ENCODE data around the gene STH. TPM values are rescaled to one million over a fixed set of nuclear protein-coding genes. Genes with fewer than 3 reads are reported as not detected.

STH gene
- total and polyA plus RNA-seq, 2 experiments from 2014 or later = not detected

DNA sequence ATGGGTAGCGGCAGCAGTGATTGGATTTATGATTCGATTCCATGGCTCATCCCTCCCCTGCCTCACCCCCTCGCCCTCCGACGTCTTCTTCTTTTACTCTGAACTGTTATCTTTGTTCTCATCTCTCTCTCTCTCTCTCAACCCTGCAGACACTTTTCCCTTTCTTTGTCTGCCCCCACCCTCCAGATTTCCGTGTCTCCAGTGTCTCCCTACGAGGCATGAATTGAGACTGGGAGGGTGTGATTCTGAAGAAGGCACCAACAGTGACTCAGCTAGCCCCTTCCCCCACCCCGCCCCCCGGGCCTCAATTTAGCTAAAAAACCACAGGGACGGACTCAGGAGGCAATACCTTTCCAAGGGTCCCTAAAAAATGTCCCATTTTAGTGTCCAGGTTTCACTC lies 47.6 kb upstream of the STH start:
- H3K4me2 ChIP-seq = no peak overlapping the region
- H3K4me1 ChIP-seq (ENCODE audit: insufficient read depth) = no peaks in the 10 kb centered on the region
- H3K79me2 ChIP-seq = no peaks in the 10 kb centered on the region
- H3K36me3 ChIP-seq (replicated peaks; ENCODE audit: insufficient read depth, low read depth) = no peaks in the 10 kb centered on the region
- peaks cover 31% of the 10 kb centered on the region for H3K27me3 ChIP-seq
- no peaks in the 10 kb centered on the region for H3K9me3 ChIP-seq (ENCODE audit: low read depth)
- no peaks in the 10 kb centered on the region for H4K20me1 ChIP-seq (ENCODE audit: insufficient read depth, poor library complexity, severe bottlenecking)
- H3K4me3 ChIP-seq = no peak overlapping the region
- H2AFZ ChIP-seq = no peak overlapping the region
- H3K9me2 ChIP-seq (replicated peaks; ENCODE audit: insufficient read depth) = no peaks in the 10 kb centered on the region
- TF ChIP-seq EZH2 (IDR thresholded peaks at IDR 0.05; ENCODE audit: borderline replicate concordance) = no peak
- no peak for TF ChIP-seq EZH2phosphoT487 (IDR thresholded peaks at IDR 0.05; ENCODE audit: low read depth, severe bottlenecking, unreplicated experiment)
- TF ChIP-seq, protein P1, sequence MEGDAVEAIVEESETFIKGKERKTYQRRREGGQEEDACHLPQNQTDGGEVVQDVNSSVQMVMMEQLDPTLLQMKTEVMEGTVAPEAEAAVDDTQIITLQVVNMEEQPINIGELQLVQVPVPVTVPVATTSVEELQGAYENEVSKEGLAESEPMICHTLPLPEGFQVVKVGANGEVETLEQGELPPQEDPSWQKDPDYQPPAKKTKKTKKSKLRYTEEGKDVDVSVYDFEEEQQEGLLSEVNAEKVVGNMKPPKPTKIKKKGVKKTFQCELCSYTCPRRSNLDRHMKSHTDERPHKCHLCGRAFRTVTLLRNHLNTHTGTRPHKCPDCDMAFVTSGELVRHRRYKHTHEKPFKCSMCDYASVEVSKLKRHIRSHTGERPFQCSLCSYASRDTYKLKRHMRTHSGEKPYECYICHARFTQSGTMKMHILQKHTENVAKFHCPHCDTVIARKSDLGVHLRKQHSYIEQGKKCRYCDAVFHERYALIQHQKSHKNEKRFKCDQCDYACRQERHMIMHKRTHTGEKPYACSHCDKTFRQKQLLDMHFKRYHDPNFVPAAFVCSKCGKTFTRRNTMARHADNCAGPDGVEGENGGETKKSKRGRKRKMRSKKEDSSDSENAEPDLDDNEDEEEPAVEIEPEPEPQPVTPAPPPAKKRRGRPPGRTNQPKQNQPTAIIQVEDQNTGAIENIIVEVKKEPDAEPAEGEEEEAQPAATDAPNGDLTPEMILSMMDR (IDR thresholded peaks at IDR 0.05; ENCODE audit: poor library complexity) = no peak
- WGBS (ENCODE audit: low lambda C conversion rate, missing lambda C conversion rate) = 60% methylated on average over 10 of the region's 10 CpGs
- DNase-seq (ENCODE audit: low spot score) = no peak
- no peak overlapping the region for H3K27ac ChIP-seq

DNA sequence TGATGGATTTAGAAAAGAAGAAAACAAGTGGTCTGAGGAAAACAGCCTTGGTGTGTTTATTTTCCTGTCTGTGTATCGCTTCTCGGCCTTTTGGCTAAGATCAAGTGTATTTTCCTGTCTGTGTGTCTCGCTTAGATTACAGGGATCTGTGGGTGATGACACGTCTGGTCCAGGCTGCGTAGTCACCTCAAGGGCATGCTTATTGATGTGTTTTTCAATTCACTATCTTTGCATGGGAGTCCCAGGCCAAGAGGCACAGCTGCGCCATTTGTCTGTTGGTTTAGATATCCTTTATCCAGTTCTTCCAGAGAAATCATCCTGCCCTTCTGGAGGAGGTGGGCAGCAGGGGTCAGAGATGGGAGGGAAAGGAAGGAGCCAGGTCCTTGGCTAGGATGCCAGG lies 47.1 kb upstream of the STH start:
- Histone ChIP-seq H3K4me3 (no peak overlapping the region), H3K4me2 (no peak overlapping the region), H3K9me2 (replicated peaks; ENCODE audit: insufficient read depth) (no peaks in the 10 kb centered on the region), H3K27me3 (peaks cover 31% of the 10 kb centered on the region), H4K20me1 (ENCODE audit: insufficient read depth, poor library complexity, severe bottlenecking) (no peaks in the 10 kb centered on the region), H3K36me3 (replicated peaks; ENCODE audit: insufficient read depth, low read depth) (no peaks in the 10 kb centered on the region), H3K27ac (no peak overlapping the region), H3K79me2 (no peaks in the 10 kb centered on the region), H2AFZ (no peak overlapping the region), H3K9me3 (ENCODE audit: low read depth) (no peaks in the 10 kb centered on the region), H3K4me1 (ENCODE audit: insufficient read depth) (no peaks in the 10 kb centered on the region)
- no peak for DNase-seq (ENCODE audit: low spot score)
- TF ChIP-seq, protein P1 (IDR thresholded peaks at IDR 0.05; ENCODE audit: poor library complexity) = no peak
- TF ChIP-seq EZH2phosphoT487 (IDR thresholded peaks at IDR 0.05; ENCODE audit: low read depth, severe bottlenecking, unreplicated experiment) (no peak), EZH2 (IDR thresholded peaks at IDR 0.05; ENCODE audit: borderline replicate concordance) (no peak)
- whole genome bisulfite sequencing (ENCODE audit: low lambda C conversion rate, missing lambda C conversion rate) = 46% methylated on average over 6 of the region's 6 CpGs

DNA sequence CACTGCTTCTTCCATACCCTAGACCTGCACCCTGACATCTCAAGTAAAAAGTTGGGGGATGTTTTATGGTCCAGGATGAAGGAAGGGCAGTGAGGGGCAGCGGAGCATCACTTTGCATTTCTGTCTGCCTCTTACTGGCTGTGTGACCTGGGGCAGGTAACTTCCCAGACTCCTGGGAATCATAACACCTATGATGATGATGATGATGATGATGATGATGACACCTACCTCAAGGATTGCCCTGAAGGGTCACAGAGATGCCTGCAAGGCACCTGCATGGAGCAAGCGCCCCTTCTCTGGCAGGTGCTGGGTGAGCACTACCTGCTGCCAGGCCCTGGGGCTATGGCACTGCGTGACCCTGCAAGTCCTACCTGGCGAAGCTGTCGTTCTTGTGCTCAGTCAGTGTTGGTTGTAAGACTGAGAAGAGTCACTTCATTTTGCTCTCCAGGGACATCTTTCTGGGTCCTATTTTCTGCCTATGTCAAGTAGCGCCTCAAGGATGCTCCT lies 46.2 kb upstream of the STH start:
- no peak overlapping the region for H3K4me3 ChIP-seq
- no peak for TF ChIP-seq EZH2phosphoT487 (IDR thresholded peaks at IDR 0.05; ENCODE audit: low read depth, severe bottlenecking, unreplicated experiment)
- no peak for TF ChIP-seq EZH2 (IDR thresholded peaks at IDR 0.05; ENCODE audit: borderline replicate concordance)
- TF ChIP-seq, protein P1 (IDR thresholded peaks at IDR 0.05; ENCODE audit: poor library complexity) = no peak
- H3K9me3 ChIP-seq (ENCODE audit: low read depth) = no peaks in the 10 kb centered on the region
- no peaks in the 10 kb centered on the region for H3K79me2 ChIP-seq
- no peaks in the 10 kb centered on the region for H4K20me1 ChIP-seq (ENCODE audit: insufficient read depth, poor library complexity, severe bottlenecking)
- no peak overlapping the region for H3K27ac ChIP-seq
- 97% methylated on average over 6 of the region's 6 CpGs for WGBS (ENCODE audit: low lambda C conversion rate, missing lambda C conversion rate)
- no peaks in the 10 kb centered on the region for H3K4me1 ChIP-seq (ENCODE audit: insufficient read depth)
- H2AFZ ChIP-seq = no peak overlapping the region
- H3K27me3 ChIP-seq = peaks cover 31% of the 10 kb centered on the region
- DNase-seq (ENCODE audit: low spot score) = no peak
- no peaks in the 10 kb centered on the region for H3K9me2 ChIP-seq (replicated peaks; ENCODE audit: insufficient read depth)
- H3K36me3 ChIP-seq (replicated peaks; ENCODE audit: insufficient read depth, low read depth) = no peaks in the 10 kb centered on the region
- no peak overlapping the region for H3K4me2 ChIP-seq

DNA sequence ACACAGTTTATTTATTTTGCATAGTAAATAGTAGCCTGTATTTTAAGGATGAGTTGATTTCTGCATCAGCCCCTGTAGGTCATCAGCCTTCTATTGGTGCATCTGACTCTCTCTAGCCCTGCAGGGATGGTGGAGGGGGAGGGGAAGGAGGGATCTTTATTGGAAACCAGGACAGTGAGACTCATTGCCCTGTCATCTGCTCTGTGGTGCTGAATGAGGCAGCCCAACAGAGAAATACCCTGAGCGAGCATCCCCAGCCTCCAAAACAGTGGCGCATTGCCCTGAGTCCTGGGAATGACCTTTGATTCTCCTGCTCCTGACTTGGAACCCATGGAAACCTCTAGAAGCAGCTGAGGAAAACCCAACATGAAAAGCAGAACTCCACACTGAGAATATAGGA lies 45.5 kb upstream of the STH start:
- WGBS (ENCODE audit: low lambda C conversion rate, missing lambda C conversion rate) = 66% methylated on average over 2 of the region's 2 CpGs

More for the DNA sequence above, 45.5 kb upstream of the STH start:
- H3K4me1 ChIP-seq (ENCODE audit: insufficient read depth) = no peaks in the 10 kb centered on the region
- no peaks in the 10 kb centered on the region for H3K9me2 ChIP-seq (replicated peaks; ENCODE audit: insufficient read depth)
- H2AFZ ChIP-seq = no peak overlapping the region
- no peaks in the 10 kb centered on the region for H3K36me3 ChIP-seq (replicated peaks; ENCODE audit: insufficient read depth, low read depth)
- no peaks in the 10 kb centered on the region for H4K20me1 ChIP-seq (ENCODE audit: insufficient read depth, poor library complexity, severe bottlenecking)
- peaks cover 31% of the 10 kb centered on the region for H3K27me3 ChIP-seq
- H3K4me3 ChIP-seq = no peak overlapping the region
- no peak overlapping the region for H3K4me2 ChIP-seq
- H3K27ac ChIP-seq = no peak overlapping the region
- no peaks in the 10 kb centered on the region for H3K79me2 ChIP-seq
- no peak for DNase-seq (ENCODE audit: low spot score)
- no peaks in the 10 kb centered on the region for H3K9me3 ChIP-seq (ENCODE audit: low read depth)
- TF ChIP-seq EZH2 (IDR thresholded peaks at IDR 0.05; ENCODE audit: borderline replicate concordance) (no peak), EZH2phosphoT487 (IDR thresholded peaks at IDR 0.05; ENCODE audit: low read depth, severe bottlenecking, unreplicated experiment) (no peak)
- TF ChIP-seq, protein P1 (IDR thresholded peaks at IDR 0.05; ENCODE audit: poor library complexity) = no peak

All from hepatocyte (in vitro differentiated cells).